GM15510 (cell line): ENCODE results near the gene CACNB2.

Experiments used
- POLR2A ChIP-seq: IDR thresholded peaks from 3 replicates; pipeline ENCODE4 v1.6.1; 2011; ENCODE audit warnings: borderline replicate concordance; ENCODE audit not compliant: insufficient read length; ENCODE audit errors: extremely low read depth

Gene CACNB2

DNA sequence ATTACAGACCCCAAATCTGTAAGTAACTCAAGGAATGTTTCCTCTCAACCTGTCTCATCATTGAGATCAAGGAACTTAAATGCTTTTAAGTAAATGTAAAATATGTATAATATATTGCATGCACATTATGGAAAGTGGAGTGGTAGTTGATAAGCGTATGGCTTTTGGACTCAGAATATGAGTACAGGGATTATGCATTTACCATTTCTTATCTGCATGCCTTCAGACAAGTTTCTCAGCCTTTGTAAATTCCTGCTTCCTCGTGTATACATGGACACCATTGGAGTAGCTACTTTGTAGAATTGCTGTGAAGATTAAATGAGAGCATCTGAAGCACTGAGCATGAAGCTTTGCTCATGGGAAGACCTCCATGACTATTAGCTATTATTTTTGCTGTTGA, 70.5 kb downstream of the CACNB2 start:
- TF ChIP-seq POLR2A = no peak

DNA sequence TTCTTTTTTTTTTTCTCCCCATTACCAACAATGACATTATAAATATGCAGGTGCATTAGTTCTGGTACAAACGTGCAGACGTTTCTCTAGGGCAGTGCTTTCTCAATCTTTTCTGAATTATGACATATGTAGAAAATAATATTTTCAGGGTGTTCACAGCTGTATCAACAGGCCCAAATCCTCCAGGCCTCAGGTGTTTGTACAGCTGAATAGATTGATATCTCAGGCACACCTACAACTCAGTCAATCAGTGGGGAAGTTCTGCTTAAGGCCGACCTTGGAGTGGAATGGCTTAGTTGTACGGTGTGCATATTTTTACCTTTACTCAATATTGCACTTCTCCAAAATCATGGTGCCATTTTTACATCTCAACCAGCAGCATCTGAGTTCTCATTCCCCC, 71.6 kb downstream of the CACNB2 start:
- TF ChIP-seq POLR2A = no peak

DNA sequence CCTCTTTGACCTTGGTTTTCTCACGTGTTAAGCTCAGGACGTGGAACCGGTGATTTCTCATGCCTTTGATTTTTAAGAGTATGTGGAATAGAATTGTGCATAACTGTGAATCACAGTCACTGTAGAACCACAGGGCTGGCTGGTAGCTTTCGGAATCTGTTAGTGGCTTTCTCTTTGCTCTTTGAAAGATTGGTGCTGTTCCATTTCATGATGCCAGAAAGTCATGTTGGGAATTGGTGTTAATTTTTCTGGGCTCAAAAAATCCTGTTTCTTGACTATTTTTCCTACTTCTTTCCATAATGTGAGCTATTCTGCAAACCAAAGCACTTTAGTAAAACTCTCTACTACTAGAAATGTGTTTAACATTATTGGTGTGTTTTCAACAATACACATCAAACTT, 73.0 kb downstream of the CACNB2 start:
- TF ChIP-seq POLR2A = no peak

DNA sequence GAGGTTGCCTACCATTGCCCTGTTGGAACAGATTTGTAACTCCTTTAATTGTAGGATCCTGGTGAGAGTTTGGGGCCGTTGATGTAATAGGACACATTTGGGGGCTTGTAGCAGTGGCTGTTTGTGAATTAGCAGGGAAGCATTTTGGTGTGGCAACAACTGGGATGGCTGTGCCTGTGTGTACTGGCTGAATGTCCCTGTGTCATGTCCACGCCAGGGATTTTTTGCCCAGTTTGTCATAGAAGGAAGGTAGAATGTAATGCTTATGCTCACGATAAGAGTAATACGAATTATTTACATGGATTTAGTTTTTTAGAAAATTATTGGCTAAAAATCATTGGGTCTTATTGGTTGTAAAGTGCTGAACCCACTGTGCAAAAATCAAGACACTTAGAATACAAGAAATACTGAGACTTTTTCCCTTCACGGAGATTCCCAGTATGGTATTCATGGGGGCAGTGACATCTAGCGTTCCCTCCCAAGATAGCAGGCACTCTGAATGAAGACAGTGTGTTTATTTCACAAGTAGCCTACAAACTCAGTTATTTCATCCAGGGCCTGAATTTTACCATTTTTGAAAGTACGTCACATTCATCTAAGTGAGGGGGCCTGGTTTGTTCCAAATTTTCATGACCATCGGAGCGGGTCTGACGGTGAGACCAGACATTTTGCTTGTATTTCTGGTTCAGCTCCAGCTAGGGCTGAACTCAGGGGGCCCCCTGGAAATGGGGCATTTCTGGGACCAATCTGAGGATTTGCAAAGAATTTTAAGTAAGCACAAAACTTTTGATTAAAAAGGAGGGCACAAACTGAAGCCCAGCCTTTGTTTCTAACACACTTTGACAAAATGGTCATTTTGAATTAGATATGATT, 74.7 kb downstream of the CACNB2 start:
- no peak for TF ChIP-seq POLR2A

DNA sequence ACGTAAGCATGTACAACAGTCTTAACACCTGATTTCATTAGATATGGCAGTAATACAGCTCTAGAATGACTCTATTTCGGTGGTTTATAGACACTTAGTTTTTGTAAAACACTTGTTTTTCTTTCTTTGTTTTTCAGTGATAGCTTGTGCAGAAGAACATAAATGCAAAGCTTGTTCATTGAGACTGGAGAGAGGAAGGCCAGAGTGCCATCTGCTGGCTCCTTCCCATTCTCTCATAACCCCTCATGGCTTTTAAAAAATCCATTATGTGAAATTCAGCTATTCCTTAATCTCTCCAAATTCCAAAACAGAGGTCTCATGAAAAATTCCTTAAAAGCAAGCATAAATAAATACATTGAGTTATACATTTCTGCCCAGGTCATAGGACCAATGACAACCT, 76.3 kb downstream of the CACNB2 start:
- no peak for TF ChIP-seq POLR2A

DNA sequence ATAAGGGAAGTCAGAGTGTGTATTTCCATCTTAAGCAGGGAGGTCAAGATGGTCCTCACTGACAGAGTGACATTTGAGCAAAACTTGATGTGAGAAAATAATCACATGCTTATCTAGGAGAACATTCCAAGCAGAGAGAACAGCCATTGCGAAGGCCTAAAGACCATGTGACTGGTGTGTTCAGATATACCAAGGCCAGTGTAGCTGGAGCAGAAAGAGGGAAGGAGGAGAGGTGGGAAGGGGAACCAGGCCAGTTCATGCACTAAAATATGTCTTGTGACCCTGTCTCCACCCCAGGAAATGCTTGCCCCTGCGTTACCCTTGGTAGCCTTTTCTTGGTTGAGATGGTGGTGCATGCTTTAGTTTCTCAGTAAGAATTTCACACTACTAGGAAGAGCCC, 77.4 kb downstream of the CACNB2 start:
- no peak for TF ChIP-seq POLR2A

DNA sequence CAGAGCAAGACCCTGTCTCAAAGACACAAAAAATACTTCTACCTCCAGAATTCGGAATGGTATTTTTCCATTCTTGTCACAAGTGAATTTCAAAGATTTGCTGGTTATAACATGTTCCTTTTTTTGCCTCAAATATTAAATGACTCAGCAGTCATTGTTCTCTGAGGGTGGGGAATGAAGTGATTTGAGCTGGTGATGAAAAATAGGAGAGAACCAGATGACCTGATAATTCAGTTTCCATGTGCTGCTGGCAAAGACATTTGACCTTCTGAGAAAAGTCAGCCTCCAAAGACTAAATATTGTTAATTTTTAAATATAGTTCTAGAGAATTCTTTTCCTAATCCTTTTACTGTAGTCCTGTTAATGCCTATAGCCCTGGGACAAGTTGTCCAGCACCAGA, 78.9 kb downstream of the CACNB2 start:
- no peak for TF ChIP-seq POLR2A

DNA sequence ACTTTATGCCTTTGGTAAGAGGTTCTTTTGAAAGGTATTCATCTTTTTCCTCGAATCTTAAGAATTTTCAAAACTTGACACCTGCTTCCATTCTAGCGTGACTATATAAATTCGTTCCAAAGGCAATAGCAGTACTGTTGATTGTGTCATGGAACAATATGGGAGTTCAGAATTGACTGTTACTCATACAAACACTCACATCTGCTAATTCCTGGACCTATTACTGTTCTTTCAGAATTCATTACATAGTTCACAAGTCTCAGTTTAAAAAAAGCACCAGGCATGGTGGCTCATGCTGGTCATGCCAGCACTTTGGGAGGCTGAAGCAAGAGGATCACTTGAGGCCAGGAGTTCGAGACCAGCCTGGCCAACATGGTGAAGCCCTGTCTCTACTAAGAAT, 80.9 kb downstream of the CACNB2 start:
- no peak for TF ChIP-seq POLR2A

DNA sequence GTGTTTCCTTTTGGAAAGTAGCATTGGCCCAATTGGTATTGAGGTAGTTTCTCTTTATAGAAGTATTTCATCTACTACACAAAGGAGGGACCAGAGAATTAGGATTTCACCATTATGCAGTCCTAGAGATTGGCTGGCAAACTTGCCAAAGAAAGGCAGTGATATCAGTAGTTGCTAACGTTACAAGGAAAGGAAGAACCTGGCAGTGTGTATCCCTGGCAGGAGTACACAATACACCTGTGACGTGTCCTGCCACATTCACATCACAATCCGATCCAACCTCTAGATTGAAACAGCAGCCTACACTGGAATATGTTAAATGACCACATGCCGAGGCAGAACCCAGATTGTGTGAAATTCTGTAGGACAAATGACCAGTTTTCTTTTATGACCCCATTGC, 81.7 kb downstream of the CACNB2 start:
- TF ChIP-seq POLR2A = no peak

DNA sequence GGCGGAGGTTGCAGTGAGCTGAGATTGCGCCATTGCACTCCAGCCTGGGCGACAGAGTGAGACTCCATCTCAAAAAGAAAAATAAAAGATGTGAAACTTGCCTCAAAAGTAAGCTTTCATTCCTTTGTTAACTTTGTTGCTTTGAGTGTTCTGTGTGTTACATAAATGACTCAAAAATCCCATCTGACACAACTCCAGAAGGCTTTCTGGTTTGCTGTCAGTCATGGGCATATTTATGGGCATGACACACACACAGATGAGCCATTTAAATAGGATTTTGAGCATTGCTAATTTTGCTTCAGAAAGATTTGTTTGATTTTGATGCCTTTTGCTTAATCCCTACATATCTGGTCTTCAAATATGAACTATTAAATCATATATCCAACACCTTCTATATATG, 82.6 kb downstream of the CACNB2 start:
- no peak for TF ChIP-seq POLR2A

DNA sequence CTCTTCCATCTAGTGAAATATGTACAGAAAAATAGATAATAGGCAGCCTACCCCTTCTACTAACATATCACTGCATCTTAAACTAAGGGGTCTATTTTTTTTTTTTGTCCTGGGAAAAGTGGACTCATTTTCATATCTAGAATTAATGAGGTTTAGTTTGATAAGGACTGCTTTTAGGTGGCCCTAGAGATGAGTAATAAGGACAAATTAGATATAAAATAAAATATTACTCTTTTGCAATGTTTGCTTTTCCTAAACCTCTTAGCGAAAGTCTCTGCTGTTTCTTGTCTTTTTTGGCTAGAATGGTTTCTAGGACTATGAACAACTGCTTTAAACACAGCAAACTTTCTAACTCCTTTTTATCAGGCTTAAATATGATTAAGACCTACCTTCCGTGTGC, 83.7 kb downstream of the CACNB2 start:
- TF ChIP-seq POLR2A = no peak

DNA sequence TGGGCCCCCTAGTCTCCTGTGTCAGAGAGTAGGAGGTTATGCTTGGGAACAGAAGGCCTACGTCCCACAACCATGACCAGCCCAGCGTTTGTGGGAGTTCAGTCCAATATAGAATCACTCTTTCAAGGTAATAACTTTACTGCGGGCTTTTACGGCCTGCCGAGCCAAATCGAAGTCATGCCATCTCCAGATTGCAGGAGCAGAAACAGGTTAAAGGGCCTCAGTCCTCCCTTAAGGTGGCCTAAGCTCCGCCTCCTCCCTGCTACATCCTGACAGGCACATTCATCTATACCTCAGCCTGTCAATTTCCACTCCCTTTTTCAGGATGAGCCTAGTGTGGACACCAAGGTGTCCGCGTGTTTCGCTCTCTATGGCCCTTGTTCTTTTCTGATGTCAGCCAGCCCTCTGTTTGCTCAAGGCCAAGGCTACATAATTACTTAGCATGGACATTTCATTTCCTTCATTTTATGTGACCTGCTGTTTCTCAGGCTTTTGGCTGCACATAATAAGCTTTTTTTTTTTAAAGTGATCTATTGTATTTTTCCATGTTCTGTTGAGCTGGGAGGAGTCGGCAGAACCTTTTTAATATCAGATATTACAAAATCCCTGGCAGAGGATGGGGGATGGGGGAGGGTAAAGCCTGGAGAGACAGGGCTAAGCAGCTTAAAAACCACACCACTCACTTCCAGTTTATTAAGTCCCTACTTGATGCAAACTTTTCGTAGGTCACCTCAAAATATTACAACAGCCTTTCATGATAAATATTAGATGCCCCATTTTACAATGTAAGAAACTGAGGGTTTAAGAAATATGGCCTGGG, 84.6 kb downstream of the CACNB2 start:
- TF ChIP-seq POLR2A = no peak

DNA sequence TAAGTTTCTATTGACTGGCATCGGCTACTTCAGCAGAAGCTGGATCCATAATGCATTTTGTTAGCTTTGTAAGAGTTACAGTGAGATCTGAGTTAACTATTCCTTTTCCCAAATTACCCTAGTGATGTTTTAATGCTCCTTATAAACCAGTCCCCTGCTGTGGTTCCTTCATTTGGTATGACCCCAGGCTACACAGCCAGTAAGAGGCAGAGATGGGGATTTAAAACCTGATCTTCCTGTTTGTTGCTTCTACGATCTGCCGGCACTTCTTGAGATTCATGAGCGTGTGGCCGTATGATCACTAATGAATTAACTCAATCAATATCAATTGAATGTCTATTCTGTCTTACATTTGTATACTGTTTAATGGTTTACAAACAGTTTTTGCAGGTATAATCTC, 86.1 kb downstream of the CACNB2 start:
- TF ChIP-seq POLR2A = no peak

DNA sequence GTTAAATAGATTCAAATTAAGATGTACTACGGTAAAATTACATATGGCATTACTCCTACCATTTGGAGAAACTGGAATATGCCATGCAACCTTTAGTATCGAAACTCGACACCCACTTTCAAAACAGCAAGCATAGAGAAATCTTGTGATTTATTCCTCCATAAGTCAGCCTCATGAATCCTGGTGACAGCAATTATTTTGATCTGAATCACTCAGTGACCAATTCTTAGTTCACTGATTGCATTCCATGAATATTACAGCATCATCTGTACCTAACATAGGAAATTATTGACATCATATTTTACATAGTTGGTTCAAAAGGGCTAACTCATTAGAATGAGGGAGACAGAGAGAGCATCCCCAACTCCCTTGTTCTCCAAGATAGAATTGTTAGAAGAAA, 89.6 kb downstream of the CACNB2 start:
- no peak for TF ChIP-seq POLR2A

DNA sequence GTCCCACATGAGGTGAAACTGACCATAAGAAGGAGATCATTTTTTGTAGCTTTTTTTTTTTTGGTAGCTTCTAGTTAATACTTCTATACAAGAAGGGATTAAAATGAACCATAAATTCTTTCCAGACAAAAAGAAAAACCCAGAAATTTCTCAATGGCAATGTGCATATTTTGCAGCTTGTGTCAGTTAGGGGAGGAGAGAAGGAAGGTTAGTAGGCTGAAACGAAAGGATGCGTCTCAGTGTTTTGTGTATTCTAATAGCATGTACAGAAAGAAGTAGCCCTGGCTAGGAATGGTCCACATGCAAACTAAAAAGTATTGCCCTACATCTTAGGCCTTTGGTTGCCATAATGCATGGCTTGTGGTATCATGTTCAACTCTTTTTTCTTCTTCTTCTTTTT, 90.6 kb downstream of the CACNB2 start:
- no peak for TF ChIP-seq POLR2A

DNA sequence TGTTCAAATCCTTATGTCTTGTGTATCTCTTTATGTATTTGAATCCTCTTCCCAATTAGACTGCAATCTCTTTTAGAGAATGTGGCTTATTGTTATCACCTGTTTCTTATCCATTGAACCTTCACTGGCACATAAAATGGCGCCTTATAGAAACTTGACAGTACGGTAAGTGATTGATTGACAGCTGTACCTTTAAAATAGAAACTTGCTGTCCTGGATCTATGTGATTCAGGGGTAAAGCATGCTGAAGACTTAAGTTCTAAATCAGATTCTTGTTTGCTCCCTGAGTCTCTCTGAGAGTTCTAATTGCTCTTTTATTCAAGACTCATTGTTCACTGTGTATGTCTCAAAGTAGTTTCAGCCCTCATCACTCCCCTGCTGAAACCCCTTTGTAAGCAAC, 91.3 kb downstream of the CACNB2 start:
- no peak for TF ChIP-seq POLR2A
